Esophagus (tissue), 2 donors: Measurements from ENCODE around the gene INPP5B. TPM values are rescaled to one million over a fixed set of nuclear protein-coding genes. Genes with fewer than 3 reads are reported as not detected.
A peak's percentile ranks its signal among the peaks of the same experiment; 100 is the strongest.

Source experiments
- H3K27ac ChIP-seq, 2 donors: one replicate each; pipeline ENCODE4 v1.5.1; 2013; ENCODE audit warnings: low read depth in 2 of 2, mild to moderate bottlenecking in 2 of 2, inconsistent platforms in 1 of 2, low read length in 1 of 2, moderate library complexity in 1 of 2
- H3K27me3 ChIP-seq, 2 donors: one replicate each; pipeline ENCODE4 v1.6.1; 2013; ENCODE audit warnings: low read length in 2 of 2, control low read depth in 1 of 2, mild to moderate bottlenecking in 1 of 2; ENCODE audit not compliant: insufficient read depth in 2 of 2, control insufficient read depth in 1 of 2
- H3K36me3 ChIP-seq, 2 donors: one replicate each; pipeline ENCODE4 v1.6.1; 2013; ENCODE audit warnings: low read length in 1 of 2; ENCODE audit not compliant: control insufficient read depth in 2 of 2, insufficient read depth in 2 of 2
- H3K4me1 ChIP-seq, 2 donors: one replicate each; pipeline ENCODE4 v1.6.1; 2013; ENCODE audit warnings: low read length in 1 of 2; ENCODE audit not compliant: control insufficient read depth in 2 of 2, insufficient read depth in 2 of 2
- H3K4me3 ChIP-seq, 2 donors: one replicate each; pipeline ENCODE4 v1.5.1; 2013; ENCODE audit warnings: low read length in 2 of 2, mild to moderate bottlenecking in 2 of 2, low read depth in 1 of 2, moderate library complexity in 1 of 2
- H3K9me3 ChIP-seq, 2 donors: one replicate each; pipeline ENCODE4 v1.6.1; 2013; ENCODE audit warnings: mild to moderate bottlenecking in 2 of 2, low read depth in 1 of 2, low read length in 1 of 2, moderate library complexity in 1 of 2; ENCODE audit not compliant: control insufficient read depth in 2 of 2, insufficient read depth in 1 of 2
- WGBS, 2 donors: extraction: QIAGEN DNeasy Blood & Tissue Kit; methylation state at CpG; one replicate each; pipeline ENCODE4 v1.1.7; 2013; 5-methylcytosine and 5-hydroxymethylcytosine counted together
- polyA plus RNA-seq, 2 donors: library from polyadenylated mRNA; stranded (reverse); fragments of 200-250 nt; gene quantifications; one replicate each; pipeline ENCODE4 v1.2.3, GENCODE V29; 2013
- donor health status: healthy with polysubstance abuse.
- donor health status: Bipolar disorder and iron deficiency.

Gene INPP5B
- polyA plus RNA-seq, 2 donors = 4.4 to 7.4 TPM

DNA sequence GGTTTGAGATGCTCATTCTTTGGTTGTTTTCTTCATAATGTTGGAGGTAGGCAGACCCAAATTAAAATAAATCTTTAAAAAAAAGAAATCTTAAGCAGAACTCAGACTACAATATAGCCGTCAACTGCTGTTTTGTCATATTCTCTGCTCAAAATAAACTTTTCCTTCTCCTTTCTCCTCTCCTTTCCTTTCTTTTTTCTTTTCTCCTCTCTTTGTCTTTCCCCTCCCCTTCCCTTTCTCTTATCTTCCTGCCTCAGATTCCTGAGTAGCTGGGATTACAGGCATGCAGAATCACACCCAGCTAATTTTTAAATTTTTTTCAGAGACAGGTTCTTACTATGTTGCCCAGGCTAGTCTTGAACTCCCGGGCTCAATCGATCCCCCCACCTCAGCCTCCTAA is 62.7 kb downstream of the INPP5B start:
- Histone ChIP-seq H3K27ac (no peak overlapping the region), H3K4me1 (no peaks in the 10 kb centered on the region), H3K27me3 (no peaks in the 10 kb centered on the region), H3K36me3 (peaks cover 13 to 14% of the 10 kb centered on the region in 2 donors), H3K4me3 (no peak overlapping the region), H3K9me3 (no peaks in the 10 kb centered on the region)
- 89 to 93% methylated on average over 3 of the region's 3 CpGs for WGBS, 2 donors

DNA sequence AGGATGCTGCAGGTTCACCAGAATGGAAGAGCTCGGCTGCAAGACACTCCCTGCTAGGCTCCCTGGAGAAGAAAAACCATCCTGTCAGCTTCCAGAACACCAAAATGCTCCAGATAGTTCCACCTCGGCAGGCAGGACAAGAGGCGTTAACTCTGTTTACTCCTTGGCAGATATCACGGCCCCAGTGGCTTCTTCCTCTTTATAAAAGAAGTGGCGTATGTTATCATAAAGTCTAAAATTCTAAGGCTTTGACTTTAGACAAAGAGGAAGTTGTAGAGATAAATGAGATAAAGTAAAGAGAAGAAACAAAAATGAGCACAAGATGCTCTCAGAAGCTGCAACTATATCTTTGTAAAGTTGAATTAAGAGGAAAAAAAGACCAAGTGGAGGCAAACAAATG is 63.2 kb downstream of the INPP5B start:
- WGBS, 2 donors = 78 to 79% methylated on average over 5 of the region's 5 CpGs
- Histone ChIP-seq H3K9me3 (no peaks in the 10 kb centered on the region), H3K4me3 (no peak overlapping the region), H3K4me1 (no peaks in the 10 kb centered on the region), H3K27me3 (no peaks in the 10 kb centered on the region), H3K27ac (no peak overlapping the region), H3K36me3 (peaks cover 13 to 14% of the 10 kb centered on the region in 2 donors)

DNA sequence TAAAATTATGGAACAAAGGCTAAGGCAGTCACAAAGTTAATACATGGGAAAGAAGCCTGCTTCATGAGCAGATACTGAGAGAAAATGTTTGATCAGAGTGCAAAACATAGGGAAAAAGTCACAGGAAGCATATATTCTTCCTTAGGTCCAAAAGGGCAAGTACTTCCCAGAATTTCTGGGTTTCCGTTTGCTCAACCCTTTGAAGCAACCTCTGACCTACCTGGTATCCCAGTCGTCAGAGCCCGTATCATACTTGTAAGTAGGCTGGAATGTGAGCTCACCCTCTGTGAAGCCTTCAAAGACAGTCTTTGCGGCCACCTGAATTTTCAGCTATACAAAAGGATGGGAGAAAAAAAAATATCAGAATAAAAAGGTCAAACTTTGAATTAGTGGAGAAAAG is 67.0 kb downstream of the INPP5B start:
- Histone ChIP-seq H3K9me3 (no peaks in the 10 kb centered on the region), H3K27ac (no peak overlapping the region), H3K36me3 (peaks cover 6 to 13% of the 10 kb centered on the region in 2 donors), H3K27me3 (no peaks in the 10 kb centered on the region), H3K4me3 (no peak overlapping the region), H3K4me1 (no peaks in the 10 kb centered on the region)
- 91 to 94% methylated on average over 4 of the region's 4 CpGs for WGBS, 2 donors

DNA sequence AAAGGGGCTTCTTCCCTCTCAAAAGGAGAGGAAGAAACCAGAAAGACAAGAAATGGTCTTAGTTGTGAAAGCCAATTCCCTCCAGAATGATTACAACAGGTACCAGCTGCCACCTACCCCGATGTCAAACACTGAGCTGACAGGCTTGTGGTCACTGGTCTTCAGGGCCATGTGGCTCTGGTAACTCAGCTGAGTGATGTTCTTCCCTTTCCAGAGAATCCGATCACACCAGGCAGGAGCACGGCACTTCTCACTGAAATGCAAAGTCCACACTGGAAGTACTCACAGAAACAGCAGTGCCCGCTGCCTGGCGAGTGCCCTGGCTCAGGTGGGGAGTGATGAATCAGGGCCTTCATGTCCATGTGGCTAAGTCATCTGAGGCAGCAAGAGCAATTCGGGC is 68.8 kb downstream of the INPP5B start:
- Histone ChIP-seq H3K27ac (no peak overlapping the region), H3K27me3 (no peaks in the 10 kb centered on the region), H3K9me3 (no peaks in the 10 kb centered on the region), H3K4me3 (no peak overlapping the region), H3K4me1 (no peaks in the 10 kb centered on the region), H3K36me3 (peaks cover 0 to 11% of the 10 kb centered on the region in 2 donors)
- 89 to 94% methylated on average over 6 of the region's 6 CpGs for whole genome bisulfite sequencing, 2 donors

DNA sequence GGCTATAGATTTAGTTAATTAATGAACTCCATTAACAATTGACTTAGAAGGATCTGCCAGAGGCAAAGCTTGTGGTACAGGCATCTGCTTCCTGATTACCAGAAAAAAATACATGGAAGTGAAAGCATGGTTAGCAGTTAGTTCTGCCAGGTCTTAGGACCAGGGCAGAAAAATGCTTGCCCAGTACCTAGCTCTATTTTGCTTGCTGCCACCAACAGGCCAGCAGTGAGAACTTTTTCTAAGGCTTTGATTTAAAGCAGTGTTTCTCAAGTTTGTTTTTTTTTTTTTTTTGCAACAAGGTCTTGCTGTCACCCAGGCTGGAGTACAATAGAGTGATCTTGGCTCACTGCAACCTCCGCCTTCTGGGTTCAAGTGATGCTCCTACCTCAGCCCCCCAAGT is 71.0 kb downstream of the INPP5B start:
- Histone ChIP-seq H3K27ac (no peak overlapping the region), H3K9me3 (no peaks in the 10 kb centered on the region), H3K27me3 (no peaks in the 10 kb centered on the region), H3K4me3 (no peak overlapping the region), H3K36me3 (peaks cover 0 to 9% of the 10 kb centered on the region in 2 donors), H3K4me1 (no peaks in the 10 kb centered on the region)
- WGBS, 2 donors = 100% methylated on average over 1 of the region's 1 CpG

DNA sequence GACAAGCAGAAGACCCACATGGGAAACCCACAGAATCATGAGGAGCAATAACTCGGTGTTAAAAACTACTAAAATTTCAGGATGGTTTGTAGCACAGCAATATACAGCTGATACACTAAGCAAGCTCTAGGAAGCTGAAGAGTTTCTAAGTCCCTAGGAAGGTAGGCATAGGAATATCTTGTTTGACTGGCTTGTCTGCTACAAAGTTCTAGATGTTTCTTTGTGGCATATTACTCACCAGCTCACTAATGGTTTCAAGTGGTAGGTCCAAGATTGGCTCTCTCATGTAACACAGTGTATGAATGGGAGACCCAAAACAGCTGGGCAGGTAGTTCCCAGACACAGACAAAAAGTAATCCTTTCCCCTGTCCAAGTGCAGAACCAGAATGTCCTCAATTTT is 74.2 kb downstream of the INPP5B start:
- Histone ChIP-seq H3K27me3 (no peaks in the 10 kb centered on the region), H3K27ac (peak overlapping the region; percentile 80 to 87), H3K4me1 (no peaks in the 10 kb centered on the region), H3K36me3 (peaks cover 0 to 14% of the 10 kb centered on the region in 2 donors), H3K9me3 (no peaks in the 10 kb centered on the region), H3K4me3 (no peak overlapping the region)
- 95 to 97% methylated on average over 1 of the region's 1 CpG for WGBS, 2 donors

DNA sequence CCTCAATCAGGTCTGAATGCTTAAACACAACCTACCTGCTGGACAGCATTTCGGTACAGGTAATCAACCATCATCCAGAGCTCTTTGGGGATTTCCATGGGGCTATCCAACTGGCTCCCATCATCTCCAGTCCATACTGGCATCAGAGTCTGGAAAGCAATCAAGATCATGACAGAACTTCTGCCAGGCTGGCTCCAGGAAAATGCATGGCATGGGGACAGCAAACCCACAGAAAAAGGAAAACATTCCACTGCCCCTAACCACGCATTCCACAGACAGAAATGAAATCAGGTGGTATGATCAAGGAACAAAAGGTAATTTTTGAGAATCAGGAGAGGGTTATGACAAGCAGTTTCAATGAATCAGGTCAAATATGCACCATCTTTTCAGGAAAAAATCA is 78.4 kb downstream of the INPP5B start:
- Histone ChIP-seq H3K27me3 (no peaks in the 10 kb centered on the region), H3K9me3 (no peaks in the 10 kb centered on the region), H3K27ac (peak overlapping the region in 1 of 2 donors; percentile 36), H3K36me3 (peaks cover 5 to 20% of the 10 kb centered on the region in 2 donors), H3K4me3 (no peak overlapping the region), H3K4me1 (peaks cover 0 to 5% of the 10 kb centered on the region in 2 donors)
- WGBS, 2 donors = 61 to 64% methylated on average over 2 of the region's 2 CpGs

DNA sequence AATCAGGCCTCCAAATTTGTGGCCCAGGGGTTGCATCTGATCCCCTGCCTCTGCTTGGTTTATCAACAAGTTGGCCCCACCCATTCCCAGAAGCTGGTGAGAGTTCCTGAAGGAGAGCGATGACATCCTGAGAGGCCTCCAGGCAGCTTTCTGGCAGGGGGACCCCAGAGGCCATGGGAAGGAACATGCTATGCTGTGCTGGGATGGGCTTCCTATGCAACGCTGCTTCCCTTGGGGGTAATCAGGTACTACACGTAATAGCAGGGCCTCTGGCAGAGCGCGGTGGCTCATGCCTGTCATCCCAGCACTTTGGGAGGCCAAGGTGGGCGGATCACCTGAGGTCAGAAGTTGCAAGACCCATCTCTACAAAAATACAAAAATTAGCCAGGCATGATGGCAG is 79.1 kb downstream of the INPP5B start:
- no peak overlapping the region for H3K4me3 ChIP-seq
- peaks cover 0 to 7% of the 10 kb centered on the region in 2 donors for H3K4me1 ChIP-seq
- H3K27me3 ChIP-seq = no peaks in the 10 kb centered on the region
- H3K27ac ChIP-seq = peak overlapping the region in 1 of 2 donors; percentile 17
- WGBS, 2 donors = 93% methylated on average over 6 of the region's 6 CpGs
- no peaks in the 10 kb centered on the region for H3K9me3 ChIP-seq
- peaks cover 5 to 18% of the 10 kb centered on the region in 2 donors for H3K36me3 ChIP-seq

DNA sequence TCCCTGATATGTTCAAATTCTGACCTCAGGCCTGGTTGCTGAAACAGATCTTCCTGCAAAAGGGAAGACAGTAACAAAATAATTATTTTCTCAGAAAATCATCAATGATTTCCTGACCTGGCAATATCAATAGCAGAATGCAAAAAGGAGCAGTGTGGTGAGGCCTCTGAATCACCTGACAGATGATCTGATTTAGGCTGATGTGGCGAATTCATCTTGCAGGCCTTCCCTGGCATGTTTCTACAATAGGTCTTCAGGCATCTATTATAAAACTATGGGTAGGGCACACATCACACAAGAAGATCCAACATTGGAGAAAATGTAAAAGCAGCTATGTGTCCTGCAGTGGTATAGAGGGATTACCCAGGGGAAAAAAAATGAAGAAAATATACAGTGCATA is 80.4 kb downstream of the INPP5B start:
- Histone ChIP-seq H3K4me1 (peaks cover 0 to 8% of the 10 kb centered on the region in 2 donors), H3K9me3 (no peaks in the 10 kb centered on the region), H3K36me3 (peaks cover 5 to 18% of the 10 kb centered on the region in 2 donors), H3K27ac (peak overlapping the region; percentile 63 to 98), H3K4me3 (no peak overlapping the region), H3K27me3 (no peaks in the 10 kb centered on the region)
- 74 to 84% methylated on average over 1 of the region's 1 CpG for WGBS, 2 donors

DNA sequence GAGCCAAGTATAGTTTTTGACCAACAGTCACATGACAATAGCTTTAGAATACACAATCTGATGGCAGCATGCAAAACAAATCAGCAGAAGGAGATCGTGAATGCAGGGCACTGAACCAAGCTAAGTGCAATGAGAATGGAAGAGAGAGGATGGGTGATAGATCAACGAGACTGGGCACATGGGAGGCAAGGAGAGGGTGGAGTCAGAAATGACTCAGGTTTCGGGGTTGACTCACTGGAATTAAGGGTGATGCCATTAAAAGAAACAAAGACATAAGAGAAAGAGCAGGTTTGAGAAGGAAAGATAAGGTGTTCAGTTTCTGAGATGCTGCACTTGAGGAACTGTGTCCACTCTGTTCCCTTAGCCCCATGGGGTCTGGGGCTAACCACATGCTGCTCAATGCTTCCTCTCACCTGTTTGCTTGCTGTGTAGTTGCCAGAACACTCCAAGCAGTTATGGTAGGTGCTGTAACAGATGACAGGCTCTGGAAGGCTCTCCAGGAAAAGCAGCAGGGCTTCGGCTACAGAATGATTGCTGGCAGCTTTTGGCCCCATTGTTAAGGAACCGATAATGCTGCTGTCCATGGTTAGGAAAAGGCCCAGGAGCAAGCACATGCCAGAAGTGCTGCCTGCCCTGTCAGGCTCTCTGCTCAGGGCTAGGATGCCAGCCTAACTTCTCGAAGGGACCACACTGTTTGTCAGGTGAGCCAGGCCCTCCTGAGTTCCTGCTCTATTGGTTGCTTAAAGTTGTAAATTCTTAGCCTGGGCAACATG is 81.3 kb downstream of the INPP5B start:
- Histone ChIP-seq H3K27ac (peak overlapping the region; percentile 98), H3K36me3 (peaks cover 7 to 18% of the 10 kb centered on the region in 2 donors), H3K27me3 (no peaks in the 10 kb centered on the region), H3K9me3 (no peaks in the 10 kb centered on the region), H3K4me1 (peaks cover 0 to 8% of the 10 kb centered on the region in 2 donors), H3K4me3 (no peak overlapping the region)
- WGBS, 2 donors = 54 to 74% methylated on average over 6 of the region's 6 CpGs
